Measurements from ENCODE around the gene LAMA2. TPM values are rescaled to one million over a fixed set of nuclear protein-coding genes. Genes with fewer than 3 reads are reported as not detected.

The LAMA2 gene
- total RNA-seq, 1 experiment from 2014 or later: 0.28 TPM

GRCh38 chr6:129059650-129060049, 176.7 kb downstream of the LAMA2 start:
- Histone ChIP-seq H3K4me3 (ENCODE audit: low read depth in 2 of 2, low read length in 2 of 2) (no peak overlapping the region), H3K4me1 (ENCODE audit: control insufficient read depth, insufficient read depth, low read length) (no peaks in the 10 kb centered on the region), H3K9me3 (ENCODE audit: control insufficient read depth, insufficient read depth, low read depth, low read length) (no peaks in the 10 kb centered on the region), H3K36me3 (ENCODE audit: control insufficient read depth, insufficient read depth, low read length) (no peaks in the 10 kb centered on the region), H3K27ac (ENCODE audit: low read length) (no peak overlapping the region), H3K27me3 (ENCODE audit: control insufficient read depth, insufficient read depth, low read length) (no peaks in the 10 kb centered on the region)
- POLR2A ChIA-PET: no interaction called here
- DNase-seq (ENCODE audit: low read depth, low spot score) (no peak), ATAC-seq (no peak)
- intact Hi-C loops (cut with micrococcal nuclease; ENCODE audit: unreplicated experiment) (no loop called here), in situ Hi-C loops (cut with HindIII; ENCODE audit: low pct_unique_long_range_greater_than_20kb, low sequenced_read_pairs) (no loop called here)
- no TSS peak for BruUV-seq (replicated peaks)
- TF ChIP-seq POLR2AphosphoS5 (IDR thresholded peaks at IDR 0.05; ENCODE audit: low read depth, low read length) (no peak), REST (IDR thresholded peaks at IDR 0.05; ENCODE audit: insufficient read depth in 1 of 2, low read depth in 2 of 2, low read length in 1 of 2) (no peak), SIN3A (IDR thresholded peaks at IDR 0.05; ENCODE audit: borderline replicate concordance, insufficient read depth, low read depth, low read length) (no peak), TCF7L2 (IDR thresholded peaks at IDR 0.05; ENCODE audit: low read depth, low read length) (no peak), CTCF (IDR thresholded peaks at IDR 0.05) (no peak)
- CTCF ChIA-PET: no interaction called here

- Histone ChIP-seq H3K4me3 (ENCODE audit: low read depth in 2 of 2, low read length in 2 of 2) (no peak overlapping the region), H3K36me3 (ENCODE audit: control insufficient read depth, insufficient read depth, low read length) (no peaks in the 10 kb centered on the region), H3K4me1 (ENCODE audit: control insufficient read depth, insufficient read depth, low read length) (no peaks in the 10 kb centered on the region), H3K27ac (ENCODE audit: low read length) (no peak overlapping the region), H3K27me3 (ENCODE audit: control insufficient read depth, insufficient read depth, low read length) (no peaks in the 10 kb centered on the region), H3K9me3 (ENCODE audit: control insufficient read depth, insufficient read depth, low read depth, low read length) (no peaks in the 10 kb centered on the region)
- TF ChIP-seq POLR2AphosphoS5 (IDR thresholded peaks at IDR 0.05; ENCODE audit: low read depth, low read length) (no peak), TCF7L2 (IDR thresholded peaks at IDR 0.05; ENCODE audit: low read depth, low read length) (no peak), SIN3A (IDR thresholded peaks at IDR 0.05; ENCODE audit: borderline replicate concordance, insufficient read depth, low read depth, low read length) (no peak), CTCF (IDR thresholded peaks at IDR 0.05) (no peak), REST (IDR thresholded peaks at IDR 0.05; ENCODE audit: insufficient read depth in 1 of 2, low read depth in 2 of 2, low read length in 1 of 2) (no peak)
- intact Hi-C loops (cut with micrococcal nuclease; ENCODE audit: unreplicated experiment) (no loop called here), in situ Hi-C loops (cut with HindIII; ENCODE audit: low pct_unique_long_range_greater_than_20kb, low sequenced_read_pairs) (no loop called here)
- POLR2A ChIA-PET: no interaction called here
- DNase-seq (ENCODE audit: low read depth, low spot score): no peak
- no TSS peak for BruUV-seq (replicated peaks)
- ATAC-seq: no peak
- CTCF ChIA-PET: no interaction called here
These were observed 186.1 kb downstream of the LAMA2 start for GRCh38 chr6:129069006-129069405.
